Muscle layer of duodenum (tissue), 2 donors: Measurements from ENCODE around the gene C1QTNF1.
"Not testable (repeated sequence)": the region's sequence is repeated elsewhere in the genome, so short reads cannot be mapped to it uniquely, and the experiment has no call there.

ENCODE experiments used
- H3K27ac ChIP-seq: one replicate; pipeline ENCODE4 v1.7.0; 2013; ENCODE audit warnings: mild to moderate bottlenecking, low read length
- H3K27me3 ChIP-seq: one replicate; pipeline ENCODE4 v1.7.0; 2013; ENCODE audit warnings: low read depth, mild to moderate bottlenecking, control low read depth, low read length
- H3K36me3 ChIP-seq, 2 donors: one replicate each; pipeline ENCODE4 v1.7.0; 2013; ENCODE audit warnings: low read length in 2 of 2, control low read depth in 1 of 2, mild to moderate bottlenecking in 1 of 2; ENCODE audit not compliant: insufficient read depth in 2 of 2, control insufficient read depth in 1 of 2
- H3K4me1 ChIP-seq, 2 donors: one replicate each; pipeline ENCODE4 v1.7.0; 2013; ENCODE audit warnings: low read length in 2 of 2, mild to moderate bottlenecking in 2 of 2, control low read depth in 1 of 2, moderate library complexity in 1 of 2; ENCODE audit not compliant: insufficient read depth in 2 of 2, control insufficient read depth in 1 of 2
- H3K4me3 ChIP-seq, 2 donors: one replicate each; pipeline ENCODE4 v1.7.0; 2013; ENCODE audit warnings: low read length in 2 of 2, low read depth in 1 of 2, mild to moderate bottlenecking in 1 of 2
- H3K9me3 ChIP-seq, 2 donors: one replicate each; pipeline ENCODE4 v1.7.0; 2013; ENCODE audit warnings: low read length in 2 of 2, control low read depth in 1 of 2, mild to moderate bottlenecking in 1 of 2; ENCODE audit not compliant: control insufficient read depth in 1 of 2
- donor health status: healthy.

The C1QTNF1 gene

GRCh38 chr17:79073706-79074088 lies 49.7 kb downstream of the C1QTNF1 start:
- peaks cover 2 to 12% of the 10 kb centered on the region in 2 donors for H3K36me3 ChIP-seq
- H3K9me3 ChIP-seq, result no peaks in the 10 kb centered on the region
- H3K27ac ChIP-seq, result no peak overlapping the region
- H3K4me3 ChIP-seq, result no peak overlapping the region
- H3K27me3 ChIP-seq, result no peaks in the 10 kb centered on the region
- peaks cover 7 to 11% of the 10 kb centered on the region in 2 donors for H3K4me1 ChIP-seq

GRCh38 chr17:79074121-79074648 lies 50.2 kb downstream of the C1QTNF1 start:
- not testable (repeated sequence) for H3K27ac ChIP-seq, H3K9me3 ChIP-seq, H3K27me3 ChIP-seq
- Histone ChIP-seq H3K4me1 (peaks cover 7 to 11% of the 10 kb centered on the region in 2 donors), H3K36me3 (peaks cover 7 to 17% of the 10 kb centered on the region in 2 donors), H3K4me3 (peak overlapping the region; percentile 30 to 83)

DNA sequence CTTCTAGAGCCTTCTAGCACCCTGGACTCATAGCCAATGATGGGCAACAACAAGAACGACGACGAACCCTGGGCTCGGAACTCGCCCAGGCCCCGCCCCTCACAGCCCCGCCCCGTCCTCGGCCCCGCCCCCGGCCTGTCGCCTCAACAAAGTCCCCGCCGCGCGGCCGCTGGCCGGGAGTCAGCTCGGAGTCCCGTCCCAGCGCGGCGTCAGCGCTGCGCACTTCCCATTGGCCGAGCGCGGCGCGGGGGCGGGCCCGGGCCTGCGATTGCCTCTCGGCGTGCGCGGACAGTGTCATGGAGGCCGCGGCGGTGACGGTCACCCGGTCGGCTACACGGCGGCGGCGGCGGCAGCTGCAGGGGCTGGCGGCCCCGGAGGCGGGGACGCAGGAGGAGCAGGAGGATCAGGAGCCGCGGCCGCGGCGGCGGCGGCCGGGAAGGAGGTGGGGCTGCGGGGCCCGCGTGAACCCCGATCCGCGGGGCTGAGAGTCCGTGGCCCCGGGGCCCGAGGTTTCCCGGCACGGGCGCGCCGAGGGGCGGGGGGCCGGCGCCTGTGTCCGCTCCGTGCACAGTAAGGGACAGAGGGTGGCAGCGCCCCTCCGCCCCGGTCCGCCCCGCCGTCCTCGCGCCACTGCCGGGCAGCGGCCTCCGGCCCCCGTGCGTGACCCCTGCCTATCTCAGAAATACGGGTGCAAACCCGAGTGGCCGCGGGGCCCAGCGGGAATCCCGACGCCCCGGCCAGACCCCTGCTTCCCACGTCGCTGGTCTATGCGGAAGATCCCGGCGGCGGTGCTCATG lies 50.9 kb downstream of the C1QTNF1 start, which contains the start of gene ENGASE:
ENGASE (plus strand) TSS at position 176 of the 797 bp plus-strand sequence; CDS start at position 297, 121 bp downstream.
- no peaks in the 10 kb centered on the region for H3K27me3 ChIP-seq
- peaks cover 12 to 24% of the 10 kb centered on the region in 2 donors for H3K36me3 ChIP-seq
- H3K4me1 ChIP-seq, result peaks cover 7 to 11% of the 10 kb centered on the region in 2 donors
- H3K27ac ChIP-seq, result peak within 1 kb of the TSS; percentile 58
- peak within 1 kb of the TSS; percentile 83 to 85 for H3K4me3 ChIP-seq
- no peaks in the 10 kb centered on the region for H3K9me3 ChIP-seq

- Histone ChIP-seq H3K36me3 (peaks cover 17 to 29% of the 10 kb centered on the region in 2 donors), H3K4me3 (peak overlapping the region; percentile 83 to 85), H3K27me3 (no peaks in the 10 kb centered on the region), H3K4me1 (peaks cover 7 to 11% of the 10 kb centered on the region in 2 donors), H3K9me3 (no peaks in the 10 kb centered on the region), H3K27ac (peak overlapping the region; percentile 58)
Observed at GRCh38 chr17:79075446-79075750, 51.4 kb downstream of the C1QTNF1 start.

DNA sequence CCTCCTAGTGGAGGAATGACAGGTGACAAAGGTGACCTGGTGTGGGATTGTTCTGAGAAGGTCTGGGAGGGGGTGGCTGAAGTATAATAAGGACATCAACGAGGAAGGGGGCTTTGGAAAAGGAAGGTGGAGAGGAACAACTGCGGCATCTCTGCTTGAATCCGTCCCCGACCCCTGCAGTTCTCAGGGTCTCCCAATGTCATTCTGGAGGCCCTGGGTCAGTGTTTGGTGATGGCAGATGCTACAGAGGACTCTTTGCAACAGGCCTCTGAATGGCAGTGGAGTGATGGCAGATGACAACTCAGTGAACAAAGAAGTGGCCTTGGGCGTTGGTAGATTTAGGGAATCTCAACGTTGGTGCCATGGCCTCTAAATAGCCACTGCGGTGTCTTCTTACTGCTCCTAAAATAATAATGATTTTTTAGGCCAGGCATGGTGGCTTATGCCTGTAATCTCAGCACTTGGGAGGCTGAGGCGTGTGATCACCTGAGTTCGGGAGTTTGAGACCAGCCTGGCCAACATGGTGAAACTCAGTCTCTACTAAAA lies 52.0 kb downstream of the C1QTNF1 start:
- no peaks in the 10 kb centered on the region for H3K9me3 ChIP-seq
- peak overlapping the region; percentile 58 for H3K27ac ChIP-seq
- H3K36me3 ChIP-seq, result peaks cover 21 to 35% of the 10 kb centered on the region in 2 donors
- H3K4me1 ChIP-seq, result peaks cover 7 to 11% of the 10 kb centered on the region in 2 donors
- peak overlapping the region; percentile 83 to 85 for H3K4me3 ChIP-seq
- no peaks in the 10 kb centered on the region for H3K27me3 ChIP-seq

DNA sequence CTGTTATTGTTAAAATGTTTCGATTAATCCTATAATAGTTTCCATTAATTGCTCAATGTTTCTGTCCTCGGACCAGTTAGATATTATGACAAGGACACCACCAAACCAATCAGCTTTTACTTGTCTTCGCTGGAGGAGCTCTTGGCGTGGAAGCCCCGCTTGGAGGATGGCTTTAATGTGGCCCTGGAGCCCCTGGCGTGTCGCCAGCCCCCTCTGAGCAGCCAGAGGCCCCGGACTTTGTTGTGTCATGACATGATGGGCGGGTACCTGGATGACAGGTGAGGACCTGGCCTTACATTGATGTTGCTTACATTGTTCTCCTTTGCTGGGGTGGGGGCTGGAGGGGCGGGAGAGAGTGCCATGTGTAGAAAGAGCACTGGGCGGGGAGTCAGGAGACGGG lies 53.6 kb downstream of the C1QTNF1 start:
- Histone ChIP-seq H3K9me3 (no peaks in the 10 kb centered on the region), H3K36me3 (peaks cover 21 to 43% of the 10 kb centered on the region in 2 donors), H3K27me3 (no peaks in the 10 kb centered on the region), H3K4me1 (peaks cover 7 to 11% of the 10 kb centered on the region in 2 donors), H3K4me3 (no peak overlapping the region), H3K27ac (no peak overlapping the region)

DNA sequence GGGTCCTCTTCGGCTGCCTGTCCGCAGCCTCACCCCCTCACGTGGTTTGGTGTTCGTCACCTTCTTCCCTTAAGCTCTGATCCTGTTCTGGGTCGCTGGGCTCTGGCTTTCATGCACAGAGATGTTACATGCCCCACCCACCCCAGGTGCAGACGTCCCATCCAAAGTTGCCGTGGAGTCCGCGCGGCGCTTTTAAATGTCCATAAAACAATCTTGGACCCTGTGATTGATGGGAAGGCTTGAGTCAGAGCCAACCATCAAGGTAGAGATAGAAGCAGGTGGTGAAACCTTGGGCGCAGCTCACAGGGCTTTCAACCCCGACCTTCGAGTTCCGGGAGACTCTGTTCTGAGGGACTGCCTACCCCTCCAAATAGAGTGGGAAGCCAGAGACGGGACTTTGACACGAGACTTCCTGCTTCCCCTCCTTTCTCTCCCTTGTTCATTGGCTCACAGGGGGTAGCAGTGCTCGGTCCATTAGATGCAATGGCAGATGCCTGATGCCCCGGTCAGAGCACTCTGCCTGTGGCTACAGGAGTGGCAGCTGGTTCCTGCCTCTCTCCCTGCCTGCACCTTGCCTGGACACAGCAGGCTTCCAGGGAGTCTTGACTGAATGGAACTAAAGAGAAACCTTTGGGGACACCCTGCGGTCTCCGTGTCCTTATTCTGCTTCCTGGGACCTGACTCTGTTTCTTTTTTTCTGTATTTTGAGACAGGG lies 54.7 kb downstream of the C1QTNF1 start:
- Histone ChIP-seq H3K27me3 (no peaks in the 10 kb centered on the region), H3K27ac (no peak overlapping the region), H3K9me3 (no peaks in the 10 kb centered on the region), H3K4me3 (no peak overlapping the region), H3K4me1 (peaks cover 7 to 11% of the 10 kb centered on the region in 2 donors), H3K36me3 (peaks cover 21 to 47% of the 10 kb centered on the region in 2 donors)

DNA sequence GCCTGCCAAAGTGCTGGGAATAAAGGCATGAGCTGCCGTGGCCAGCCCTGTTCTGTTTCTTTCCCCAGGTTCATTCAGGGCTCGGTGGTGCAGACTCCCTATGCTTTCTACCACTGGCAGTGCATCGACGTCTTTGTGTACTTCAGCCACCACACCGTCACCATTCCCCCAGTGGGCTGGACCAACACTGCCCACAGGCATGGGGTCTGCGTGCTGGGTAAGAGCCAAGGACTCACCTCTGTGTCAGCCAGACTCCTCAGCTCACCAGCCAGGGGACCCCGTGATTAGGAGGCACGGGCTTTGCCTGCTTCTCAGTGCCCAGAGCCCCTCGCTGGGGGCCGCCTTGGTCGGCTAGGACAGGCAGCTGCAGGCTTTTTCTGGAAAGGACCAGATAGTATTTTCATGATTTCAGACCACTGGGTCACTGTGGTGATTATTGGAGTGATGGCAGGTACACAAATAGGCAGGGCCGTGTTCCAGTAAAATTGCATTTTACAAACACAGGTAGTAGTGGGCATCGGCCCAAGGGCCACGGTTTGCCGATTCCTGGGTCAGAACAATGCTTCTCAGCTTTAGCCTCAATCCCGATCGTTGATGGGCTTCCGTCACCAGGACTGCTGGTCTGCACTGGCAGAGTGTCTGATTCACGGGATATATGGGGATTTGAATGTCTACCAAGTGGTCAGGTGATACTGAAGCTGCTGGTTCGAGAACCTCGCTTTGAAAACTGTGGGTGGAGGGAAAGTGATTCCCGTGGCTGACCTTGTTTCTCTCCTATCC lies 55.6 kb downstream of the C1QTNF1 start:
- no peak overlapping the region for H3K4me3 ChIP-seq
- peaks cover 7% of the 10 kb centered on the region in 2 donors for H3K4me1 ChIP-seq
- no peaks in the 10 kb centered on the region for H3K9me3 ChIP-seq
- H3K36me3 ChIP-seq, result peaks cover 21 to 56% of the 10 kb centered on the region in 2 donors
- no peak overlapping the region for H3K27ac ChIP-seq
- H3K27me3 ChIP-seq, result no peaks in the 10 kb centered on the region

GRCh38 chr17:79080349-79080748 lies 56.4 kb downstream of the C1QTNF1 start:
- no peaks in the 10 kb centered on the region for H3K9me3 ChIP-seq
- peaks cover 21 to 64% of the 10 kb centered on the region in 2 donors for H3K36me3 ChIP-seq
- peaks cover 6 to 7% of the 10 kb centered on the region in 2 donors for H3K4me1 ChIP-seq
- H3K27me3 ChIP-seq, result no peaks in the 10 kb centered on the region
- no peak overlapping the region for H3K4me3 ChIP-seq
- no peak overlapping the region for H3K27ac ChIP-seq

- H3K36me3 ChIP-seq, result peaks cover 21 to 68% of the 10 kb centered on the region in 2 donors
- H3K4me1 ChIP-seq, result peaks cover 1 to 3% of the 10 kb centered on the region in 2 donors
- H3K9me3 ChIP-seq, result no peaks in the 10 kb centered on the region
- H3K27me3 ChIP-seq, result no peaks in the 10 kb centered on the region
- no peak overlapping the region for H3K4me3 ChIP-seq
- H3K27ac ChIP-seq, result no peak overlapping the region
Observed at GRCh38 chr17:79080761-79081290, 56.9 kb downstream of the C1QTNF1 start.
